CD4-positive, alpha-beta T cell (primary cell): Measurements from ENCODE around the gene TRPV6. TPM values are rescaled to one million over a fixed set of nuclear protein-coding genes. Genes with fewer than 3 reads are reported as not detected.

Experiments used
- ATAC-seq: fragments of 200-7000 bp; cut with Tn5 transposase; one replicate; pipeline ENCODE4 v1.10.0; 2022; ENCODE audit warnings: mild to moderate bottlenecking; ENCODE audit not compliant: poor library complexity
- CTCF ChIA-PET: fragments of 350-600 bp; sonication (Branson Sonifier 250); formaldehyde crosslinking; loops from one replicate; lab custom pipeline; 2021; ENCODE audit warnings: antibody characterized with exemption, inconsistent platforms; lab: Charles Lee
- POLR2A ChIA-PET: fragments of 350-600 bp; sonication (Branson Sonifier 250); formaldehyde crosslinking; loops from one replicate; lab custom pipeline; 2021; ENCODE audit warnings: antibody characterized with exemption, inconsistent platforms; lab: Charles Lee
- DNase-seq, 14 experiments: peaks; one replicate each; pipeline ENCODE4 v3.0.0-alpha.2; 2013 to 2020; ENCODE audit warnings: mixed read lengths in 2 of 14
- H3K27ac ChIP-seq, 2 donors: one replicate each; pipeline versions ENCODE4 v1.5.1 to v1.7.0; 2013; ENCODE audit warnings: low read length in 2 of 2, low read depth in 1 of 2, mild to moderate bottlenecking in 1 of 2
- H3K27me3 ChIP-seq, 2 experiments: 1 replicate in 1 of 2; 2 replicates in 1 of 2; pipeline versions ENCODE4 v1.6.1 to v1.7.0; 2013; ENCODE audit warnings: low read length in 2 of 2, control low read depth in 1 of 2, mild to moderate bottlenecking in 1 of 2, moderate library complexity in 1 of 2; ENCODE audit not compliant: insufficient read depth in 2 of 2, control insufficient read depth in 1 of 2
- H3K36me3 ChIP-seq: one replicate; pipeline ENCODE4 v1.6.1; 2013; ENCODE audit warnings: low read length, control low read depth; ENCODE audit not compliant: insufficient read depth
- H3K4me1 ChIP-seq: one replicate; pipeline ENCODE4 v1.6.1; 2013; ENCODE audit warnings: low read length, control low read depth; ENCODE audit not compliant: insufficient read depth
- H3K4me3 ChIP-seq: one replicate; pipeline ENCODE4 v1.5.1; 2013; ENCODE audit warnings: mild to moderate bottlenecking, low read length, moderate library complexity
- H3K9me3 ChIP-seq, 2 experiments: 1 replicate in 1 of 2; 2 replicates in 1 of 2; pipeline versions ENCODE4 v1.6.1 to v1.7.0; 2013; ENCODE audit warnings: low read length in 2 of 2, mild to moderate bottlenecking in 2 of 2, control low read depth in 1 of 2, moderate library complexity in 1 of 2; ENCODE audit not compliant: control insufficient read depth in 1 of 2, insufficient read depth in 1 of 2
- H3K27ac Mint-ChIP-seq: one replicate; pipeline ENCODE4 v1.8.0; 2020; ENCODE audit warnings: mixed read lengths
- H3K27me3 Mint-ChIP-seq: one replicate; pipeline ENCODE4 v1.8.0; 2021; ENCODE audit warnings: mixed read lengths
- H3K36me3 Mint-ChIP-seq: one replicate; pipeline ENCODE4 v1.8.0; 2021; ENCODE audit warnings: low read depth, mixed read lengths
- H3K4me1 Mint-ChIP-seq: one replicate; pipeline ENCODE4 v1.8.0; 2021; ENCODE audit warnings: low read depth, mixed read lengths
- H3K4me3 Mint-ChIP-seq: one replicate; pipeline ENCODE4 v1.8.0; 2020; ENCODE audit warnings: mild to moderate bottlenecking, mixed read lengths
- H3K9me3 Mint-ChIP-seq: one replicate; pipeline ENCODE4 v1.8.0; 2020; ENCODE audit warnings: mixed read lengths
- CTCF ChIP-seq: fragments of 200-600 bp; IDR thresholded peaks from one replicate; pipeline ENCODE4 v1.8.0; 2022; ENCODE audit warnings: antibody characterized with exemption, mild to moderate bottlenecking
- intact Hi-C, 2 experiments: fragments of 100-400 bp; cut with DNase I in 1 of 2; cut with micrococcal nuclease in 1 of 2; formaldehyde crosslinking; loops; one replicate each; pipeline versions ENCODE4 v1.15.1 to v1.9.0; 2023 to 2025; cut with DNase I, micrococcal nuclease
- total RNA-seq, 174 experiments: library from RNA in 2 of 174; stranded (reverse) in 2 of 174; gene quantifications; one replicate each; pipeline ENCODE4 v1.2.3 and lab custom pipeline; 2021 to 2026

The TRPV6 gene
- total RNA-seq, 2 experiments from 2014 or later, result not detected

- Histone ChIP-seq H3K27ac (no peak overlapping the region), H3K9me3 (no peaks in the 10 kb centered on the region), H3K27me3 (peaks cover 0 to 1% of the 10 kb centered on the region in 2 experiments), H3K36me3 (no peaks in the 10 kb centered on the region), H3K4me3 (no peak overlapping the region), H3K4me1 (no peaks in the 10 kb centered on the region)
- Mint-ChIP-seq H3K4me1 (no peaks in the 10 kb centered on the region), H3K27me3 (peaks cover 10% of the 10 kb centered on the region), H3K36me3 (no peaks in the 10 kb centered on the region), H3K4me3 (no peak overlapping the region), H3K9me3 (no peaks in the 10 kb centered on the region), H3K27ac (no peak overlapping the region)
- TF ChIP-seq CTCF, result no peak
- ChIA-PET POLR2A (no interaction called here), CTCF (no interaction called here)
- DNase-seq, result no peak
- intact Hi-C loops, result no loop called here
- no peak for ATAC-seq
Measured at GRCh38 chr7:142917447-142917846, 31.9 kb upstream of the TRPV6 start.

GRCh38 chr7:142916508-142916907 is 31.0 kb upstream of the TRPV6 start:
- Mint-ChIP-seq H3K4me3 (no peak overlapping the region), H3K36me3 (no peaks in the 10 kb centered on the region), H3K9me3 (no peaks in the 10 kb centered on the region), H3K27me3 (peaks cover 19% of the 10 kb centered on the region), H3K27ac (no peak overlapping the region), H3K4me1 (no peaks in the 10 kb centered on the region)
- no peak for TF ChIP-seq CTCF
- Histone ChIP-seq H3K4me1 (no peaks in the 10 kb centered on the region), H3K36me3 (no peaks in the 10 kb centered on the region), H3K27me3 (peaks cover 0 to 3% of the 10 kb centered on the region in 2 experiments), H3K9me3 (no peaks in the 10 kb centered on the region), H3K27ac (no peak overlapping the region), H3K4me3 (no peak overlapping the region)
- CTCF ChIA-PET, result no interaction called here
- intact Hi-C loops, result no loop called here
- POLR2A ChIA-PET, result no interaction called here
- no peak for ATAC-seq
- no peak for DNase-seq

DNA sequence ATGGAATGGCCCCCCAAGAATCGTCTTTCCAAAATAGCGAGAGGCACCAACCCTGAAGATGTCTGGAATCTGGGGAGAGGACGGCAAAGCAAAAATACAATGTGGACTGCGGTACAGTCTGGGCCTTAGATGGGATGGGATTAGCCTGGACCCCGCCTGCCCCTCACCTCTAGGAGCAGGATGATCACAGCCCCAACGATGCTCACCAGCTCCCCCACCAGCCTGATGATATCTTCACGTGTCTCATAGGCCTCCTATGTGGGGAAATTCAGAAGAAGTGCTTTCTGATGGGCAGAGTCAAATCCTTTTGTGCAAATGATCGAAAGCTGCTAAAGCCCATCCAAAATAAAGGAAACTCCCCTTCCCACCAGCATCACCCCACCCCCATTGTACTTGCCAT is 29.8 kb upstream of the TRPV6 start:
- ChIA-PET POLR2A (interaction anchor here (0.6 kb wide), 1 partner anchor 17 kb away, joined by 3 read pairs; no protein-coding TSS in a partner anchor), CTCF (no interaction called here)
- intact Hi-C loops, result no loop called here
- Mint-ChIP-seq H3K27ac (no peak overlapping the region), H3K27me3 (peaks cover 30% of the 10 kb centered on the region), H3K9me3 (no peaks in the 10 kb centered on the region), H3K36me3 (no peaks in the 10 kb centered on the region), H3K4me1 (no peaks in the 10 kb centered on the region), H3K4me3 (no peak overlapping the region)
- no peak overlapping the region for H3K4me3 ChIP-seq
- no peaks in the 10 kb centered on the region for H3K9me3 ChIP-seq
- TF ChIP-seq CTCF, result no peak
- no peak overlapping the region for H3K27ac ChIP-seq
- no peak for ATAC-seq
- peaks cover 0 to 5% of the 10 kb centered on the region in 2 experiments for H3K27me3 ChIP-seq
- no peaks in the 10 kb centered on the region for H3K4me1 ChIP-seq
- H3K36me3 ChIP-seq, result no peaks in the 10 kb centered on the region
- DNase-seq, result no peak
